ENCODE results near the gene VSX1. TPM values are rescaled to one million over a fixed set of nuclear protein-coding genes. Genes with fewer than 3 reads are reported as not detected.

VSX1 gene
- total and polyA plus RNA-seq, 2 of the 4 experiments (the other 2 are of a cell fraction), result not detected

GRCh38 chr20:25081065-25081729 is 744 bp downstream of the VSX1 start:
- H3K9ac ChIP-seq (ENCODE audit: low read depth, low read length), result no peak overlapping the region
- no peak overlapping the region for H2BK20ac ChIP-seq (ENCODE audit: low read depth, low read length)
- no peak overlapping the region for H3K23ac ChIP-seq (ENCODE audit: low read depth, low read length)
- ChIA-PET CTCF (no interaction called here), POLR2A (ENCODE audit: unreplicated experiment) (no interaction called here)
- H3K4me2 ChIP-seq (ENCODE audit: low read depth, low read length), result no peak overlapping the region
- H3K9me1 ChIP-seq (ENCODE audit: insufficient read depth, low read length), result no peaks in the 10 kb centered on the region
- no peak overlapping the region for H2BK5ac ChIP-seq (ENCODE audit: low read depth, low read length, poor library complexity, severe bottlenecking)
- H3K4me3 ChIP-seq (ENCODE audit: insufficient read depth, low read depth, low read length), result no peak overlapping the region
- no peak overlapping the region for H4K91ac ChIP-seq (ENCODE audit: insufficient read depth, low read depth, low read length)
- ATAC-seq (ENCODE audit: low read depth) (no peak; the same call in 1 of the 2 replicates), DNase-seq (no peak)
- H2AFZ ChIP-seq (replicated peaks; ENCODE audit: low read length, poor library complexity), result no peak overlapping the region
- no peak overlapping the region for H3K18ac ChIP-seq (ENCODE audit: low read depth, low read length)
- no peak overlapping the region for H2AK9ac ChIP-seq (replicated peaks; ENCODE audit: low read depth, low read length, poor library complexity)
- no peaks in the 10 kb centered on the region; the same call in 1 of the 2 replicates for H4K20me1 ChIP-seq (ENCODE audit: insufficient read depth, low read length)
- H3K36me3 ChIP-seq (ENCODE audit: control insufficient read depth, insufficient read depth, low read length), result no peaks in the 10 kb centered on the region
- H3K14ac ChIP-seq (replicated peaks; ENCODE audit: low read depth, low read length), result no peak overlapping the region
- H2BK15ac ChIP-seq (ENCODE audit: low read depth, low read length), result no peak overlapping the region
- H3K27me3 ChIP-seq (ENCODE audit: control insufficient read depth, insufficient read depth, low read length), result peaks cover 85% of the 10 kb centered on the region
- BruUV-seq (replicated peaks), result no TSS peak
- no peak for TF ChIP-seq RAD21 (IDR thresholded peaks at IDR 0.05; ENCODE audit: low read length)
- TF ChIP-seq MAZ (IDR thresholded peaks at IDR 0.05; ENCODE audit: borderline replicate concordance, low read depth, low read length), result no peak
- no peak for TF ChIP-seq CTCF (conservative IDR thresholded peaks at IDR 0.05; ENCODE audit: low read depth, low read length)
- no peak for TF ChIP-seq RCOR1 (IDR thresholded peaks at IDR 0.05; ENCODE audit: insufficient replicate concordance, low read length)
- no peak for TF ChIP-seq BHLHE40 (IDR thresholded peaks at IDR 0.05; ENCODE audit: low read depth, low read length)
- no peak for TF ChIP-seq RFX5 (IDR thresholded peaks at IDR 0.05; ENCODE audit: low read depth, low read length)
- TF ChIP-seq NFE2L2 (IDR thresholded peaks at IDR 0.05; ENCODE audit: low read depth, low read length), result no peak
- no peak for TF ChIP-seq MXI1 (IDR thresholded peaks at IDR 0.05; ENCODE audit: borderline replicate concordance, low read depth, low read length)
- no peak for TF ChIP-seq FOS (IDR thresholded peaks at IDR 0.05; ENCODE audit: low read depth, low read length)
- no peak for TF ChIP-seq MAFK (IDR thresholded peaks at IDR 0.05; ENCODE audit: low read depth, low read length)
- TF ChIP-seq CEBPB (IDR thresholded peaks at IDR 0.05; ENCODE audit: low read depth, low read length), result no peak
- no peak for TF ChIP-seq ELK1 (IDR thresholded peaks at IDR 0.05; ENCODE audit: borderline replicate concordance, low read depth, low read length)
- TF ChIP-seq CHD1 (IDR thresholded peaks at IDR 0.05; ENCODE audit: low read depth, low read length), result no peak
- no peak for TF ChIP-seq SMC3 (IDR thresholded peaks at IDR 0.05; ENCODE audit: low read depth, low read length)
- no peak for TF ChIP-seq USF2 (IDR thresholded peaks at IDR 0.05; ENCODE audit: low read depth, low read length)
- TF ChIP-seq POLR2A (IDR thresholded peaks at IDR 0.05; ENCODE audit: low read depth, low read length), result no peak
- in situ Hi-C loops (cut with MboI; ENCODE audit: low sequenced_read_pairs), result no loop called here
- H2AK5ac ChIP-seq (ENCODE audit: low read depth, low read length), result no peak overlapping the region
- dilution Hi-C loops (cut with HindIII; ENCODE audit: low sequenced_read_pairs, unreplicated experiment), result no loop called here
- H4K5ac ChIP-seq (ENCODE audit: low read depth, low read length), result no peak overlapping the region
- H3K4ac ChIP-seq (ENCODE audit: low read depth, low read length), result no peak overlapping the region
- no peaks in the 10 kb centered on the region for H3K9me3 ChIP-seq (ENCODE audit: control insufficient read depth, insufficient read depth, low read length)
- H4K8ac ChIP-seq (ENCODE audit: low read depth in 2 of 2, low read length in 2 of 2), result no peak overlapping the region
- H3K27ac ChIP-seq (ENCODE audit: insufficient read depth, low read length), result no peak overlapping the region
- no peak overlapping the region for H3K56ac ChIP-seq (ENCODE audit: extremely low read depth, insufficient read depth, low read length)
- H3K4me1 ChIP-seq (ENCODE audit: control insufficient read depth, insufficient read depth, low read length), result no peaks in the 10 kb centered on the region; the same call in 1 of the 2 replicates
- WGBS, 2 experiments (ENCODE audit: extremely low coverage in 2 of 2, insufficient read length in 1 of 2), result 3% methylated on average over 21 of the region's 54 CpGs; no CpG with 5 or more reads in 1 of the 2 experiments
- no peaks in the 10 kb centered on the region for H3K79me1 ChIP-seq (ENCODE audit: low read depth in 1 of 2, low read length in 2 of 2)
- intact Hi-C loops (cut with micrococcal nuclease), result loop anchor here (5.0 kb wide), 1 partner anchor 316 kb away; no protein-coding TSS in a partner anchor
- H2BK120ac ChIP-seq (ENCODE audit: low read depth, low read length), result no peak overlapping the region

Data from IMR-90 (cell line).